ENCODE measurements around the gene BAK1. TPM values are rescaled to one million over a fixed set of nuclear protein-coding genes. Genes with fewer than 3 reads are reported as not detected.

Gene BAK1
- total RNA-seq, 1 experiment from 2014 or later, result 45.8 TPM

GRCh38 chr6:33568826-33569570, 11.1 kb downstream of the BAK1 start:
- peaks cover 15% of the 10 kb centered on the region for H3K4me1 Mint-ChIP-seq (ENCODE audit: insufficient read depth, unreplicated experiment)
- TF ChIP-seq CTCF (IDR thresholded peaks at IDR 0.05; ENCODE audit: unreplicated experiment), result no peak
- H3K4me3 Mint-ChIP-seq (ENCODE audit: unreplicated experiment), result no peak overlapping the region
- no peaks in the 10 kb centered on the region for H3K9me3 Mint-ChIP-seq (ENCODE audit: unreplicated experiment)
- no peak overlapping the region for H3K27ac Mint-ChIP-seq (ENCODE audit: low read depth, unreplicated experiment)
- no peak for DNase-seq (ENCODE audit: unreplicated experiment)
- intact Hi-C loops (cut with micrococcal nuclease), result no loop called here
- BruUV-seq (replicated peaks), result no TSS peak
- H3K27me3 Mint-ChIP-seq (ENCODE audit: insufficient read depth, unreplicated experiment), result no peaks in the 10 kb centered on the region
- ChIA-PET POLR2A (interaction anchor here (0.6 to 2.9 kb wide), 6 partner anchors 10 to 111 kb away, joined by 3 to 26 read pairs (median 4); partner anchors contain the start of gene BAK1), CTCF (interaction anchor here (0.6 to 1.0 kb wide), 3 partner anchors 11 to 178 kb away, joined by 3 to 5 read pairs (median 5); partner anchors contain the start of gene BAK1)
- peaks cover 11% of the 10 kb centered on the region for H3K36me3 Mint-ChIP-seq (ENCODE audit: insufficient read depth, unreplicated experiment)

- no peak for TF ChIP-seq CTCF (IDR thresholded peaks at IDR 0.05; ENCODE audit: unreplicated experiment)
- BruUV-seq (replicated peaks), result no TSS peak
- Mint-ChIP-seq H3K4me1 (ENCODE audit: insufficient read depth, unreplicated experiment) (peaks cover 15% of the 10 kb centered on the region), H3K27me3 (ENCODE audit: insufficient read depth, unreplicated experiment) (no peaks in the 10 kb centered on the region), H3K4me3 (ENCODE audit: unreplicated experiment) (no peak overlapping the region), H3K9me3 (ENCODE audit: unreplicated experiment) (no peaks in the 10 kb centered on the region), H3K36me3 (ENCODE audit: insufficient read depth, unreplicated experiment) (peaks cover 6% of the 10 kb centered on the region), H3K27ac (ENCODE audit: low read depth, unreplicated experiment) (no peak overlapping the region)
- no peak for DNase-seq (ENCODE audit: unreplicated experiment)
- intact Hi-C loops (cut with micrococcal nuclease), result no loop called here
- CTCF ChIA-PET, result interaction anchor here (0.6 to 0.7 kb wide), 2 partner anchors 9 to 31 kb away, joined by 3 read pairs; no protein-coding TSS in a partner anchor
- POLR2A ChIA-PET, result interaction anchor here (1.5 to 1.6 kb wide), 2 partner anchors 11 to 12 kb away, joined by 3 to 7 read pairs; partner anchors contain the start of gene BAK1
These were observed 12.2 kb downstream of the BAK1 start for GRCh38 chr6:33567836-33568235.

GRCh38 chr6:33566182-33567084, 13.6 kb downstream of the BAK1 start:
- peaks cover 6% of the 10 kb centered on the region for H3K36me3 Mint-ChIP-seq (ENCODE audit: insufficient read depth, unreplicated experiment)
- POLR2A ChIA-PET, result interaction anchor here (1.6 kb wide), 1 partner anchor 13 kb away, joined by 7 read pairs; the partner anchor contains the start of gene BAK1
- no TSS peak for BruUV-seq (replicated peaks)
- H3K4me1 Mint-ChIP-seq (ENCODE audit: insufficient read depth, unreplicated experiment), result peaks cover 15% of the 10 kb centered on the region
- no peaks in the 10 kb centered on the region for H3K9me3 Mint-ChIP-seq (ENCODE audit: unreplicated experiment)
- H3K27ac Mint-ChIP-seq (ENCODE audit: low read depth, unreplicated experiment), result peak overlapping the region; percentile 2
- H3K4me3 Mint-ChIP-seq (ENCODE audit: unreplicated experiment), result no peak overlapping the region
- peak; percentile 55 for DNase-seq (ENCODE audit: unreplicated experiment)
- CTCF ChIA-PET, result interaction anchor here (1.0 kb wide), 1 partner anchor 176 kb away, joined by 3 read pairs; no protein-coding TSS in a partner anchor
- no peak for TF ChIP-seq CTCF (IDR thresholded peaks at IDR 0.05; ENCODE audit: unreplicated experiment)
- no peaks in the 10 kb centered on the region for H3K27me3 Mint-ChIP-seq (ENCODE audit: insufficient read depth, unreplicated experiment)
- intact Hi-C loops (cut with micrococcal nuclease), result no loop called here

DNA sequence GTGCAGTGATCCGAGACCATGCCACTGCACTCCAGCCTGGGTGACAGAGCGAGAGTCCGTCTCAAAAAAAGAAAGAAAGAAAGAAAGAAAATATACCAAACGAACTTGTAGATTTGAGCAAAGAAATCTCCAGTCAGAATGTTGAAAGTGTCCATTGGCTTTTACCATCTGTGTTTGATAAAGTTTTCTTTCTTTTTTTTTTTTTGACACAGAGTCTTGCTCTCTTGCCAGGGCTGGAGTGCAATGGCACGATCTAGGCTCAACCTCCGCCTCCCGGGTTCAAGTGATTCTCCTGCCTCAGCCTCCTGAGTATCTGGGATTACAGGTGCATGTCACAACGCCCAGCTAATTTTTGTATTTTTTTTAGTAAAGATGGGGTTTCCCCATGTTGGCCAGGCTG, 21.3 kb downstream of the BAK1 start:
- no TSS peak for BruUV-seq (replicated peaks)
- no peak for TF ChIP-seq CTCF (IDR thresholded peaks at IDR 0.05; ENCODE audit: unreplicated experiment)
- intact Hi-C loops (cut with micrococcal nuclease), result no loop called here
- no peak overlapping the region for H3K27ac Mint-ChIP-seq (ENCODE audit: low read depth, unreplicated experiment)
- CTCF ChIA-PET, result interaction anchor here (1.2 kb wide), 1 partner anchor 28 kb away, joined by 3 read pairs; no protein-coding TSS in a partner anchor
- no peak for DNase-seq (ENCODE audit: unreplicated experiment)
- POLR2A ChIA-PET, result interaction anchor here (1.1 kb wide), 1 partner anchor 104 kb away, joined by 3 read pairs; the partner anchor contains the start of gene ZBTB9
- H3K4me3 Mint-ChIP-seq (ENCODE audit: unreplicated experiment), result no peak overlapping the region
- no peaks in the 10 kb centered on the region for H3K27me3 Mint-ChIP-seq (ENCODE audit: insufficient read depth, unreplicated experiment)
- no peaks in the 10 kb centered on the region for H3K36me3 Mint-ChIP-seq (ENCODE audit: insufficient read depth, unreplicated experiment)
- no peaks in the 10 kb centered on the region for H3K9me3 Mint-ChIP-seq (ENCODE audit: unreplicated experiment)
- peaks cover 7% of the 10 kb centered on the region for H3K4me1 Mint-ChIP-seq (ENCODE audit: insufficient read depth, unreplicated experiment)
